RPMI8226 (cell line): Measurements from ENCODE around the gene ZNF813.
"Not testable (repeated sequence)": the region's sequence is repeated elsewhere in the genome, so short reads cannot be mapped to it uniquely, and the experiment has no call there.

ENCODE experiments used
- DNase-seq: peaks from one replicate; pipeline ENCODE4 v3.0.0-alpha.2; 2015

Gene ZNF813

DNA sequence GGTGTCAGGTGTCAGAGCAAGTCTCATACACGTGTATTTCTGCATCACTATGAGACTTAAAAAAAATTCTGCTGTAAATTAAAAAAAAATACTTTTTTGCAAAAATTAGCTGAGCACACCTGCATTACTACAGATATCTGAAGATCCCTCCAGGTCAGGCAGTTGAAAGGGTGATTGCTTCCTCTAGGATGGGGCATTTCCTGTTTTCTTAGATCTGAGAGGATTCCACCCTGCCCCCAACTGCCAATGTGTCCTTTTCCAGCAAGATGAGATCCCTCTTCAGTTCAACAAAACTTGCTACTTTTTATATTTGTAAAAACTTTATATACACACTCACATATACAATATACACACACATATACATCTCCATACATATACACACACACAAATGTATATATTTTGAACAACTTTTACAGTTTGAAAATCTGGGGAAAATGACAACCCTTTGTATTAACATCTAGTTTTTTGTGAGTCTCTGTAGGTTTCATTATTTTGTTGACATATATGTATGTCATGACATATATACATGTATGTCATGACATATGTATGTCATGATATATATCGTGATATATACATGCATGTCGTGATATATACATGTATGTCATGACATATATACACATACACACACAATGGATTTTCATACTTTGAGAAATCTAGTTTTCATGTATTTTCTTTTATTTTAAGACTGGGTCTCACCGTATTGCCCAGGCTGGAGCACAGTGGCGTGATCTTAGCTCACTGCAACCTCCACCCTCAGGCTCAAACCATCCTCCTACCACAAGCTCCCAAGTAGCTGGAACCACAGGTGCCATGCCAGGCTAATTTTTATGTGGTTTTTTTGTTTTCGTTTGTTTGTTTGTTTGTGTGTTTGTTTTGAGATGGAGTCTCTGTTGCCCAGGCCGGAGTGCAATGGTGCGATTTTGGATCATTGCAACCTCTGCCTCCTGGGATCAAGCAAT, 17.8 kb downstream of the ZNF813 start:
- no peak for DNase-seq

DNA sequence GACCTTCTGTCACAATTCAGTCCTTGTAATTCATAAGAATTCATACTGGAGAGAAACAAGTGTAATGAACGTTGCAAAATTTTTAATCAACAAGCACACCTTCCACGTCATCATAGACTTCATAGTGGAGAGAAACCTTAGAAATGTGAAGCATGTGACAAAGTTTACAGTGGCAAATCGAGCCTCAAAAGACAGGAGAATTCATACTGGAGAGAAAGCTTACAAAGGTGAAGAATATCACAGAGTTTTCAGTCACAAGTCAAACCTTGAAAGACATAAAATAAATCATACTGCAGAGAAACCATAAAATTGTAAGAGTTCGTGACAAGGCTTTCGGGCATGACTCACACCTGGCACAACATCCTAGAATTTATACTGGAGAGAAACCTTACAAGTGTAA, 24.6 kb downstream of the ZNF813 start:
- DNase-seq = no peak

GRCh38 chr19:53497311-53498023, 29.9 kb downstream of the ZNF813 start:
- DNase-seq = not testable (repeated sequence)

GRCh38 chr19:53498024-53498395, 30.5 kb downstream of the ZNF813 start:
- DNase-seq = not testable (repeated sequence)

GRCh38 chr19:53503151-53503550, 35.6 kb downstream of the ZNF813 start:
- not testable (repeated sequence) for DNase-seq

- DNase-seq = not testable (repeated sequence)
Observed at GRCh38 chr19:53503671-53504364, 36.3 kb downstream of the ZNF813 start.

DNA sequence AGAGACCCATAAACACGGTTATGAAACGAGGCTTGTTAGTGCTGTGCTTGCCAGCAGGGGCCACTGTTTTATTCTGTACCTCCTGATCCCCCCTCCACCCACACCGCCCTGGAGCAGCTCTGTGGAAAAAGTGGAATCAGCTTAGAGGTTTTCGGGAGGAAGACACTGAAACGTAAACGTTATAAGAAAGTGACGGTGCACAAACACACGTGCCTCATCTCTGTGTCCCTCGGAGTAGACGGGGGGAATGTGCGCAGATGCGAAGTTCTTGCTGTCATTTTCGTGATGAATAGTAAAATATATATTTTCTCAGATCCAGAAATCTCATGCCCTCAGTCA, 36.8 kb downstream of the ZNF813 start:
- DNase-seq = not testable (repeated sequence)

GRCh38 chr19:53504885-53505284, 37.4 kb downstream of the ZNF813 start:
- DNase-seq = no peak

- DNase-seq = no peak
Observed at GRCh38 chr19:53506728-53507127, 39.2 kb downstream of the ZNF813 start.

DNA sequence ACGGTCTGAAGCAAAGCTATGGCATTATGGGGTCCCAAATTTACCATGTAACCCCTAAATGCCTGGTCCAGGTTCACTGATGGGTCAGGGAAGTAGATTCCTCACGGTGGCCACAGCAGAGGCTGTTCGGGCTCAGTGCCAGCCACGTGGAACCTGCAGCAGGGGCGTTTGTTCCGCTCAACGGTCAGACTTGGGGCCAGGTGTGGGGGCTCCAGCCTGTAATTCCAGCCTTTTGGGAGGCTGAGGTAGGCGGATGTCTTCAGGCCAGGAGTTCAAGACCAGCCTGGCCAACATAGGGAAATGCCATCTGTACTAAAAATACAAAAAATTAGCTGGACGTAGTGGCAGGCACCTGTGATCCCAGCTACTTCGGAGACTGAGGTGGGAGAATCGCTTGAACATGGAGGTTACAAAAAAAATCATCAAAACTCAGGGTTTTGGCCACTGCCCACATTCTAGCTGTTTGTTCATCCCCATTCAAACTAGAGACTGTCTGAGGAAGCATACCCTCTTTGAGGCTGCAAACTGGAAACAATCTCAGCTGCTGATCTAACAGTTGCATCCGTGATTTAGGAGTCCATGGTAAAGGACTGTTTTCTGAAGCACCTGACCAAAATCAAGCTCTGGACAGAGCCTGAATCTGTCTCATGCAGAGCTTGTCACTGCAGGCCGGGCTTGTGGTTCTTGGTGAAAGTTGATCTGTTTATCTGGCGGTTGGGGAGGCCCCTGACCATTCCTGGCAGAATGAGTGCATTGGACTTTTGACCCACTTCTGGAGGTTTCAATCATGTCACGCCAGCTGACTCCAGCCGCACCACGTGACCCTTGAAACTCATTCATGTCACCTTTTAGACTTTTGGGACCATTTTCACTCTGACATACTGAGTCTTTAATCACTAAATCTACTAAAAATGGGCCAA, 40.2 kb downstream of the ZNF813 start:
- no peak for DNase-seq

GRCh38 chr19:53509443-53509842, 41.9 kb downstream of the ZNF813 start:
- no peak for DNase-seq

DNA sequence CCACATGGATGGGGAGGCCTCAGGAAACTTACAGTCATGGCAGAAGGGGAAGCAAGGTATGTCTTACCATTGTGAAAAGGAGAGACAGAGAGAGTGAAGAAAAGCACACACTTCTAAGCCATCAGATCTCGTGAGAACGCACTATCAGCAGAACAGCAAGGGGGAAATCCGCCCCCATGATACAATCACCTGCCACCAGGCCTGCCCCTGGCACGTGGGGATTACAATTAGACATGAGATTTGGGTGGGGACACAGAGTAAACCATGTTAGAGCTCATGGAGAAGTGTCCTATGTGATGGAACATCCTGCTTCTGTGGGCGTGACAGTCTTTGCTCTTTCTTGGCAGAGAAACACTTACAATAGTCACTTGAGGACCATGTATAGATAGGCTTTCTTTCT, 42.3 kb downstream of the ZNF813 start:
- no peak for DNase-seq

- DNase-seq = no peak
Observed at GRCh38 chr19:53511357-53511756, 43.8 kb downstream of the ZNF813 start.

GRCh38 chr19:53511933-53512374, 44.4 kb downstream of the ZNF813 start:
- DNase-seq = peak; percentile 69

GRCh38 chr19:53515047-53515446, 47.5 kb downstream of the ZNF813 start:
- DNase-seq = not testable (repeated sequence)

DNA sequence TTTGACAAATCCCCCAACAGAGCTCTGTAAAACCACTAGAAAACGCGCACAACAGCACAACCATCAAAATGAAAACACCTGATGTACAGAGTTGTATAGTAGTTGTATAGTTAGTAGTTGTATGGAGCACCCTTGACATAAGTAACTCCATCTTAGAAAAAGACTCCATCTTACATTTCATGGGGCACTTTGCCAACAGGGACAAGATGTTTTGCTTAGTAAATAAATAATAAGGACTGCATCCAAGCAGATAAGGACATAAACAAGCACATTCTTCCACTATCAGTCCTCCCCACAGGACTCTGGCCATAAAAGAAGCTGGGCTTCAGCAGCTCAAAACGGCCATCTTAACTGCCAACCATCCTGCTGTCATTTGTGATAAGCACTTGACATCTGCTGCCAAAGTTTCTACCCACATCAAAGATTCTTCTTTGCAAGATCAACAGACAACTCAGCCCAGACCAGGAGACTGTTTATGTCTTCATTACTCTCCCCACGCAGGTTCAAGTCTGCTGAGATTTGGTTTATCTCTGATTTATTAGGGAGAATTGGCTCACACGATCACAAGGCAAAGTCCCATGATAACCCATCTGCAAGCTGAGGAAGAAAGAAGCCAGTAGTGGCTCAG, 49.7 kb downstream of the ZNF813 start:
- no peak for DNase-seq

GRCh38 chr19:53518121-53518520, 50.6 kb downstream of the ZNF813 start:
- DNase-seq = no peak

DNA sequence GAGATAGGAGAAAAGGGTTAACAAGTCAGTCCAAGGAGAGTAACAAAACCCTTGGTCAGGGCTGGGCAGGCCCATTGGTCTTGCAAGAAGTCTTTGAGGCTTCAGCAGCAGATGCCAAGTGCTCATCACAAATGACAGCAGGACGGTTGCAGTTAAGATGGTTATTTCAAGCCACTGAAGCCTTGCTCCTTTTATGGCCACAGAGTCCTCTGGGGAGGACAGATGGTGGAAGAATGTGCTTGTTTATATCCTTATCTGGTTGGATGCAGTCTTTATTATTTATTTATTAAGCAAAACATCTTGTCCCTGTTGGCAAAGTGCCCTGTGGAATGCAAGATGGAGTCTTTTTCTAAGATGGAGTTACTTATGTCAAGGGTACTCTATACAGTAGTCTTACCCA, 51.2 kb downstream of the ZNF813 start:
- DNase-seq = no peak

DNA sequence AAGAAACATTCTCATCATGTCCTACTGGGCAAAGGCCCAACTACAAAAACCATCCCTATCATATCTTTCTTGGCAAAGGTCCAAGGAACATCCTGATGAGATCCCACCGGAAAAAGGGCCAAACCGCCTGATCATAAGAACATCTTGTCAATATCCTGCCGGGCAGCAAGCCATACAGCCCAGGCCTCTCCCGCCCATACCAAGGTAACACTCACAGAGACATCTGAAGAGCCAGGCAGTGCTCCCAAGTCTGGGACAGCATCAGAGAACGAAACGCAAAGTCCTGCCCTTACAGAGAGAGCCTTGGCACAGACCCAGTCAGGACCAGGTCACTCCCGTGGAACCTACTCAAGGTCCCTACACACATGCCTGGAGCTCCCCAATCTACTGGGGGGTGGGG, 51.9 kb downstream of the ZNF813 start:
- no peak for DNase-seq

- no peak for DNase-seq
Observed at GRCh38 chr19:53520163-53520546, 52.6 kb downstream of the ZNF813 start.

GRCh38 chr19:53520547-53521372, 53.2 kb downstream of the ZNF813 start:
- peak; percentile 96 for DNase-seq
